ACC112 (cell line): ENCODE data around the gene DNMT3A.

Source experiments
- H2AFZ ChIP-seq: fragments of 200-600 bp; sonication (generic); one replicate; pipeline ENCODE4 v1.6.0; 2017; ENCODE audit warnings: antibody characterized with exemption, low read length; ENCODE audit not compliant: unreplicated experiment
- H3K27ac ChIP-seq: fragments of 200-600 bp; sonication (generic); 2 replicates; pipeline ENCODE4 v1.5.1; 2014; ENCODE audit warnings: low read depth, mild to moderate bottlenecking, antibody characterized with exemption, low read length, moderate library complexity
- H3K27me3 ChIP-seq: fragments of 200-600 bp; sonication (generic); 2 replicates; pipeline ENCODE4 v1.6.1; 2014; ENCODE audit warnings: mild to moderate bottlenecking, antibody characterized with exemption, low read length, moderate library complexity, mixed read lengths; ENCODE audit not compliant: insufficient read depth
- H3K36me3 ChIP-seq: fragments of 200-600 bp; sonication (generic); 2 replicates; pipeline ENCODE4 v1.6.1; 2016; ENCODE audit warnings: mild to moderate bottlenecking, antibody characterized with exemption, low read length, moderate library complexity, mixed read lengths; ENCODE audit not compliant: insufficient read depth
- H3K4me1 ChIP-seq: fragments of 200-600 bp; sonication (generic); one replicate; pipeline ENCODE4 v1.6.1; 2016; ENCODE audit warnings: low read length, mixed read lengths; ENCODE audit not compliant: insufficient read depth, unreplicated experiment, control insufficient read depth
- H3K4me3 ChIP-seq: fragments of 200-600 bp; sonication (generic); 2 replicates; pipeline ENCODE4 v1.5.1; 2014; ENCODE audit warnings: mild to moderate bottlenecking, low read depth, low read length
- H3K79me2 ChIP-seq: fragments of 200-600 bp; sonication (generic); one replicate; pipeline ENCODE4 v1.6.0; 2016; ENCODE audit warnings: low read length; ENCODE audit not compliant: control insufficient read depth, unreplicated experiment, insufficient read depth

Gene DNMT3A

GRCh38 chr2:25312958-25313710 is 28.6 kb downstream of the DNMT3A start:
- H3K27ac ChIP-seq: no peak overlapping the region
- H2AFZ ChIP-seq: no peak overlapping the region
- H3K4me3 ChIP-seq: no peak overlapping the region
- H3K36me3 ChIP-seq: peaks cover 4% of the 10 kb centered on the region; the same call in 1 of the 2 replicates
- no peaks in the 10 kb centered on the region for H3K27me3 ChIP-seq
- no peaks in the 10 kb centered on the region for H3K79me2 ChIP-seq
- no peaks in the 10 kb centered on the region for H3K4me1 ChIP-seq

- no peak overlapping the region for H3K27ac ChIP-seq
- H3K4me3 ChIP-seq: no peak overlapping the region
- no peaks in the 10 kb centered on the region for H3K79me2 ChIP-seq
- no peak overlapping the region for H2AFZ ChIP-seq
- no peaks in the 10 kb centered on the region for H3K4me1 ChIP-seq
- H3K36me3 ChIP-seq: peaks cover 4% of the 10 kb centered on the region; the same call in 1 of the 2 replicates
- no peaks in the 10 kb centered on the region for H3K27me3 ChIP-seq
Observed at GRCh38 chr2:25311865-25312575, 29.7 kb downstream of the DNMT3A start.

GRCh38 chr2:25310965-25311864 is 30.5 kb downstream of the DNMT3A start:
- H3K4me1 ChIP-seq: no peaks in the 10 kb centered on the region

GRCh38 chr2:25310709-25310964 is 31.1 kb downstream of the DNMT3A start:
- no peaks in the 10 kb centered on the region for H3K4me1 ChIP-seq
- no peak overlapping the region for H3K4me3 ChIP-seq
- peaks cover 4% of the 10 kb centered on the region; the same call in 1 of the 2 replicates for H3K36me3 ChIP-seq
- H3K79me2 ChIP-seq: no peaks in the 10 kb centered on the region
- H3K27me3 ChIP-seq: no peaks in the 10 kb centered on the region
- H2AFZ ChIP-seq: no peak overlapping the region
- H3K27ac ChIP-seq: no peak overlapping the region

More at GRCh38 chr2:25310965-25311864, 30.5 kb downstream of the DNMT3A start:
- H3K27ac ChIP-seq: no peak overlapping the region
- H3K36me3 ChIP-seq: peaks cover 4% of the 10 kb centered on the region; the same call in 1 of the 2 replicates
- H3K79me2 ChIP-seq: no peaks in the 10 kb centered on the region
- no peak overlapping the region for H3K4me3 ChIP-seq
- H2AFZ ChIP-seq: no peak overlapping the region
- H3K27me3 ChIP-seq: no peaks in the 10 kb centered on the region

- Histone ChIP-seq H3K4me1 (no peaks in the 10 kb centered on the region), H2AFZ (no peak overlapping the region), H3K27ac (no peak overlapping the region), H3K36me3 (peaks cover 4% of the 10 kb centered on the region; the same call in 1 of the 2 replicates), H3K79me2 (no peaks in the 10 kb centered on the region), H3K4me3 (no peak overlapping the region), H3K27me3 (no peaks in the 10 kb centered on the region)
Observed at GRCh38 chr2:25309402-25309801, 32.3 kb downstream of the DNMT3A start.

- Histone ChIP-seq H3K79me2 (no peaks in the 10 kb centered on the region), H2AFZ (no peak overlapping the region), H3K36me3 (peaks cover 4% of the 10 kb centered on the region; the same call in 1 of the 2 replicates), H3K4me3 (no peak overlapping the region), H3K27ac (no peak overlapping the region), H3K4me1 (no peaks in the 10 kb centered on the region), H3K27me3 (no peaks in the 10 kb centered on the region)
Observed at GRCh38 chr2:25308599-25308998, 33.1 kb downstream of the DNMT3A start.

- Histone ChIP-seq H3K4me3 (no peak overlapping the region), H2AFZ (no peak overlapping the region), H3K36me3 (no peaks in the 10 kb centered on the region), H3K27ac (no peak overlapping the region), H3K27me3 (no peaks in the 10 kb centered on the region), H3K4me1 (no peaks in the 10 kb centered on the region), H3K79me2 (no peaks in the 10 kb centered on the region)
Observed at GRCh38 chr2:25307949-25308557, 33.7 kb downstream of the DNMT3A start.

- Histone ChIP-seq H3K36me3 (no peaks in the 10 kb centered on the region), H3K27ac (no peak overlapping the region), H3K4me3 (no peak overlapping the region), H3K27me3 (no peaks in the 10 kb centered on the region), H3K79me2 (no peaks in the 10 kb centered on the region), H3K4me1 (peaks cover 3% of the 10 kb centered on the region), H2AFZ (no peak overlapping the region)
Observed at GRCh38 chr2:25306777-25307368, 34.9 kb downstream of the DNMT3A start.

GRCh38 chr2:25305775-25306174 is 36.0 kb downstream of the DNMT3A start:
- Histone ChIP-seq H2AFZ (no peak overlapping the region), H3K4me3 (no peak overlapping the region), H3K4me1 (peaks cover 10% of the 10 kb centered on the region), H3K27me3 (no peaks in the 10 kb centered on the region), H3K79me2 (no peaks in the 10 kb centered on the region), H3K36me3 (no peaks in the 10 kb centered on the region), H3K27ac (no peak overlapping the region)
